ENCODE measurements around the gene COTL1.

Gene COTL1

GRCh38 chr16:84600343-84601229, 17.3 kb downstream of the COTL1 start:
- Mint-ChIP-seq H3K4me3 (peak overlapping the region; percentile 33 to 66 (median 39)), H3K27ac (peak overlapping the region; percentile 89 to 99 (median 96)), H3K4me1 (peaks cover 71% of the 10 kb centered on the region), H3K9me3 (no peaks in the 10 kb centered on the region), H3K36me3 (ENCODE audit: low read depth) (peaks cover 8% of the 10 kb centered on the region), H3K27me3 (ENCODE audit: low read depth) (peaks cover 7% of the 10 kb centered on the region)
- TF ChIP-seq CTCF (IDR thresholded peaks at IDR 0.05; ENCODE audit: unreplicated experiment in 3 of 3), result no peak

GRCh38 chr16:84599521-84600202, 18.2 kb downstream of the COTL1 start:
- no peak for TF ChIP-seq CTCF (IDR thresholded peaks at IDR 0.05; ENCODE audit: unreplicated experiment in 3 of 3)

DNA sequence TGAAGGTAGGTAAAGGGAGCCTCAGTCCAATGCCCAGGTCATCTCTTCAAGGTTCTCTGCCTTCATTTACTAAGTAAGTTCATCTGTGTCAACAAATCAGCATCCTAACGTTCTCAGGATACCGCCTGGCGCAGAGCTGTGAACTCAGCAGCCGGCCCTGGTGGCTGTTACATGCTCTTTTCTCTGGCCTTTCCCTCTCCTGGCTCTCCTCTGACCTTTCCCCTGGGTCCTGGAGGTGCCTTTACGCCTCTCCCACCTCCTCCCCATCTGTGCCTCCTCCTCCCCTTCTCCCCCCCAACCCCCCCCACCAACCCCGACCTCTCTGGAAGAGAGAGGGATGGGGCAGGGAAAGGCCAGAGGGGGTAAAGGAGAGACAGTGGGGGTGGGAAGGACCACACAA, 19.5 kb downstream of the COTL1 start:
- TF ChIP-seq CTCF (IDR thresholded peaks at IDR 0.05; ENCODE audit: unreplicated experiment in 3 of 3), result no peak
- no peaks in the 10 kb centered on the region for H3K9me3 Mint-ChIP-seq
- H3K4me3 Mint-ChIP-seq, result peak overlapping the region; percentile 53 to 64 (median 53)
- peak overlapping the region; percentile 96 to 99 (median 96) for H3K27ac Mint-ChIP-seq
- peaks cover 7% of the 10 kb centered on the region for H3K27me3 Mint-ChIP-seq (ENCODE audit: low read depth)
- H3K4me1 Mint-ChIP-seq, result peaks cover 69% of the 10 kb centered on the region
- peaks cover 6% of the 10 kb centered on the region for H3K36me3 Mint-ChIP-seq (ENCODE audit: low read depth)

More at GRCh38 chr16:84599521-84600202, 18.2 kb downstream of the COTL1 start:
- peaks cover 76% of the 10 kb centered on the region for H3K4me1 Mint-ChIP-seq
- peaks cover 7% of the 10 kb centered on the region for H3K27me3 Mint-ChIP-seq (ENCODE audit: low read depth)
- peaks cover 6% of the 10 kb centered on the region for H3K36me3 Mint-ChIP-seq (ENCODE audit: low read depth)
- H3K27ac Mint-ChIP-seq, result peak overlapping the region; percentile 89 to 99 (median 96)
- no peaks in the 10 kb centered on the region for H3K9me3 Mint-ChIP-seq
- peak overlapping the region; percentile 14 to 66 (median 52) for H3K4me3 Mint-ChIP-seq

DNA sequence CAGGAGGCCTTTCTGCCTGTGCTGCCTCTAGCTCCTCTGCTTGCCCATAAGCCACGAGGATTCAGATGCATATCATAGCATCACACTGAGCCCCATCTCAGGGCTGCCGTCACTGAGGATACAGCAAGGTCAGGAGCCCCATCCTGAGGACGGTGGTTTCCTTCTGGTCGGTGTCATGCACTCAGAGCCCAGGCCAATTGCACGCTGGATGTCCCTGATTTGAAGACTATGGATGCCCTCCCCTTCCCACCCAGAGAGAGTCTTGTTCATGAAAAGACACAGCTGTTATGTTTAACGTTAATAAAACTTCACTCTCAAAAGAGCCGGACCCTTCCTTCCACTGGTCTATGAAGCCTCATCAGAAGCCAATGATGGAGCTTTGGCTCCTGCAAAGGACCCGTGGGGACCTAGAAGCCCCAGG, 19.9 kb downstream of the COTL1 start:
- Mint-ChIP-seq H3K27me3 (ENCODE audit: low read depth) (peaks cover 3% of the 10 kb centered on the region), H3K36me3 (ENCODE audit: low read depth) (peaks cover 7% of the 10 kb centered on the region), H3K4me3 (peak overlapping the region; percentile 53 to 64 (median 53)), H3K4me1 (peaks cover 65% of the 10 kb centered on the region), H3K27ac (peak overlapping the region; percentile 96 to 99 (median 96)), H3K9me3 (no peaks in the 10 kb centered on the region)
- TF ChIP-seq CTCF (IDR thresholded peaks at IDR 0.05; ENCODE audit: unreplicated experiment in 3 of 3), result no peak

- H3K36me3 Mint-ChIP-seq (ENCODE audit: low read depth), result peaks cover 11% of the 10 kb centered on the region
- no peak for TF ChIP-seq CTCF (IDR thresholded peaks at IDR 0.05; ENCODE audit: unreplicated experiment in 3 of 3)
- peaks cover 3% of the 10 kb centered on the region for H3K27me3 Mint-ChIP-seq (ENCODE audit: low read depth)
- peak overlapping the region; percentile 53 to 64 (median 53) for H3K4me3 Mint-ChIP-seq
- H3K27ac Mint-ChIP-seq, result peak overlapping the region; percentile 96 to 99 (median 96)
- no peaks in the 10 kb centered on the region for H3K9me3 Mint-ChIP-seq
- H3K4me1 Mint-ChIP-seq, result peaks cover 60% of the 10 kb centered on the region
Observed at GRCh38 chr16:84597528-84597896, 20.4 kb downstream of the COTL1 start.
